NOMO-1 treated with dmso at 0.1 percent for 144 hours (cell line): ENCODE measurements around the gene RBM15B.
A peak's percentile ranks its signal among the peaks of the same experiment; 100 is the strongest.
"Not testable (repeated sequence)": the region's sequence is repeated elsewhere in the genome, so short reads cannot be mapped to it uniquely, and the experiment has no call there.

Experiments
- DNase-seq: peaks from one replicate; lab custom pipeline; 2025; ENCODE audit not compliant: unreplicated experiment; lab: John Stamatoyannopoulos, UW

RBM15B gene

GRCh38 chr3:51375571-51375970 is 15.5 kb upstream of the RBM15B start:
- no peak for DNase-seq

- DNase-seq, result no peak
Observed at GRCh38 chr3:51378065-51378464, 13.0 kb upstream of the RBM15B start.

- no peak for DNase-seq
Observed at GRCh38 chr3:51378726-51379125, 12.4 kb upstream of the RBM15B start.

- DNase-seq, result no peak
Observed at GRCh38 chr3:51379301-51379700, 11.8 kb upstream of the RBM15B start.

- no peak for DNase-seq
Observed at GRCh38 chr3:51379746-51380455, 11.2 kb upstream of the RBM15B start.

GRCh38 chr3:51380601-51381332 is 10.3 kb upstream of the RBM15B start:
- no peak for DNase-seq

GRCh38 chr3:51381333-51381705 is 9.8 kb upstream of the RBM15B start:
- DNase-seq, result no peak

GRCh38 chr3:51382076-51382745 is 8.9 kb upstream of the RBM15B start:
- no peak for DNase-seq

- DNase-seq, result no peak
Observed at GRCh38 chr3:51382947-51383578, 8.0 kb upstream of the RBM15B start.

GRCh38 chr3:51384055-51384725 is 6.9 kb upstream of the RBM15B start:
- no peak for DNase-seq

GRCh38 chr3:51384726-51385473 is 6.2 kb upstream of the RBM15B start, which contains the start of gene MANF:
TSS of gene MANF (plus strand) at chr3:51385291. CDS start at chr3:51385343, 52 bp downstream.
- peak; percentile 96 for DNase-seq

GRCh38 chr3:51385621-51386091 is 5.4 kb upstream of the RBM15B start:
- no peak for DNase-seq

- no peak for DNase-seq
Observed at GRCh38 chr3:51386159-51386851, 4.8 kb upstream of the RBM15B start.

- no peak for DNase-seq
Observed at GRCh38 chr3:51386852-51387229, 4.2 kb upstream of the RBM15B start.

- DNase-seq, result not testable (repeated sequence)
Observed at GRCh38 chr3:51387281-51387680, 3.8 kb upstream of the RBM15B start.

GRCh38 chr3:51388286-51389029 is 2.6 kb upstream of the RBM15B start:
- no peak for DNase-seq

GRCh38 chr3:51389423-51390183 is 1.5 kb upstream of the RBM15B start:
- no peak for DNase-seq
